GM18505 (cell line): ENCODE measurements around the gene PAPOLA.

ENCODE experiments used
- ATAC-seq: cut with Tn5 transposase; IDR thresholded peaks from one replicate; pipeline ENCODE4 v1.9.1; 2021; ENCODE audit not compliant: unreplicated experiment
- POLR2A ChIP-seq: IDR thresholded peaks from 4 replicates; pipeline ENCODE4 v1.6.1; 2011; ENCODE audit warnings: borderline replicate concordance; ENCODE audit not compliant: insufficient read depth, insufficient read length; ENCODE audit errors: extremely low read depth

The PAPOLA gene

DNA sequence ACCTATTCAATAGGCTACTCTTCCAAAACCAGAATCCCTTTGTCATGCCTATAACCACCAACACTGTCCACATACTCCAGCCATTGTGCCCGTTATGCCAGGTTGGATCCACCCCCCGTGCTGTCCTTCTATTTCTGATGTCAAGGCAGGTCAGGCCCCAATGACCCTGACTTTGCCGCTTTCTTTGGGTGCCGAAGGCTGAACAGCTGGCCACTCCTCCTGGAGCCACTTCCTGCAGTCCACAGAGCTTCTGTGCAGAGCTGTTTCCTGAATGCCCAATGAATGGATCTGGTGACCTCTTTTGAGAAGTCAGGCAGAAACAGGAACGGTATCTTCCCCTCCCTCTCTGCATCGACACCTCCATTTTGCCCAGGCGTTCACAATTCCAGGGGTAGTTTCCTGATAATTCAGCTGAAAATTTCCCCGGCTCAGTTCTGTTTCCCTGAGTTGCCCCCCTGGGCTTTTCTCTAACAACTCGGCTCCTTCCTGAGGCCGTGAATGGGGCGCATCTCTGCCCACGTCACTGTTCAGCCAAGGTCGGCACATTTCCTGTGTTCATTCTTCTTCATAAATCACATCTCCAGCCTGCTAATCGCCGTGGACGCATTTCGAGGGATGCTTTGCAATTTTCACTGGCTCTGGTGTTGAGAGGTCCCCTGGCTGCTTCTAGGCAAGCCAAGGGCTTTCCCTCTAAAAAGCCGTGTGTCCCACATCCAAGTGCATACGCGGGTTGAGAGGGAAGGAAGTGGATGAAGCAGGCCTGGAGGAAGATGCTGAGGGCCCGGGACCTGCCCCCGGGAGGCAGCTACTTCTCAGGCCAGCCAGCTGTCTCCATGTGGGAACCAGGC lies 86.5 kb downstream of the PAPOLA start:
- no peak for TF ChIP-seq POLR2A
- ATAC-seq: no peak

GRCh38 chr14:96589577-96589976 lies 87.4 kb downstream of the PAPOLA start:
- ATAC-seq: no peak
- no peak for TF ChIP-seq POLR2A

- TF ChIP-seq POLR2A: no peak
- ATAC-seq: no peak
Observed at GRCh38 chr14:96590190-96590864, 88.1 kb downstream of the PAPOLA start.

DNA sequence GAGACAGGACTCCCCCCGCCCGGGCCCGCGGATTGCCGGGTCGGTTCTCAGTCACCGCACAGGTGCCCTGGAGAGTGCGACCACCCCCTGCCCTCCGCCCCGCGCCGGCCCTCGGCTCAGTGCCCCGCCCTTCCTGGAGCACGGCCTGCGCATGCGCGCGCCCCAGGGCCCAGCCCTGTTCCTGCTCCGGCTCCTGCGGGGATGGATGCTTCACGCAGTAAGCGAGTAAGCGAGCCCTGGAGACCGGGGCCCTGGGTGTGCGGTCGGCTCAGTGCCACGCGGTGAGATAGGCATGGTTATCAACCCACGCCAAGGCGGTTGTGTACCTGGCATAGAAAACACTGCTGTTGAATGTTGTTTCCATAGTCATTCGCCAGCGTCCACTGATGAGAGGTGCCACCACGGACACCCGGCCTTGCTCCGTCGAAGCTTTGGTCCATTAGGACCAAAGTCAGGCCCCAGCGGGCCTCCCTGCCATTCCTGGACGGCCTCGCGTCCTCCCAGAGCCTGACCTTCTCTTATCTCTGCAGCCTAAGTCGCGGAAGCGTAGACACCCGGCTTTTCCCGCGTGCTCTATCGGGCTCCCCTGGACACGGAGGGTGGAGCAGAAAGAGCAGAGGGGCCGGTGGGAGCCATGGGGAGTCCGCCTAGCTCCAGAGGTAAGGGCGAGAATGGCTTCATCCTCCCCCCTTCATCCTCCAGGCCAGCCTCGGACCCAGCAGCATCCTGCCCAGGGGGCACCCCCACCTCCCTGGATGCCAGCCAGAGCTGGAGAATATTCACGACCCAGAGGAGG lies 90.6 kb downstream of the PAPOLA start:
- TF ChIP-seq POLR2A: no peak
- peak; percentile 84 for ATAC-seq

- no peak for ATAC-seq
- TF ChIP-seq POLR2A: no peak
Observed at GRCh38 chr14:96594961-96595360, 92.8 kb downstream of the PAPOLA start.

- TF ChIP-seq POLR2A: no peak
Observed at GRCh38 chr14:96597680-96598079, 95.5 kb downstream of the PAPOLA start.

DNA sequence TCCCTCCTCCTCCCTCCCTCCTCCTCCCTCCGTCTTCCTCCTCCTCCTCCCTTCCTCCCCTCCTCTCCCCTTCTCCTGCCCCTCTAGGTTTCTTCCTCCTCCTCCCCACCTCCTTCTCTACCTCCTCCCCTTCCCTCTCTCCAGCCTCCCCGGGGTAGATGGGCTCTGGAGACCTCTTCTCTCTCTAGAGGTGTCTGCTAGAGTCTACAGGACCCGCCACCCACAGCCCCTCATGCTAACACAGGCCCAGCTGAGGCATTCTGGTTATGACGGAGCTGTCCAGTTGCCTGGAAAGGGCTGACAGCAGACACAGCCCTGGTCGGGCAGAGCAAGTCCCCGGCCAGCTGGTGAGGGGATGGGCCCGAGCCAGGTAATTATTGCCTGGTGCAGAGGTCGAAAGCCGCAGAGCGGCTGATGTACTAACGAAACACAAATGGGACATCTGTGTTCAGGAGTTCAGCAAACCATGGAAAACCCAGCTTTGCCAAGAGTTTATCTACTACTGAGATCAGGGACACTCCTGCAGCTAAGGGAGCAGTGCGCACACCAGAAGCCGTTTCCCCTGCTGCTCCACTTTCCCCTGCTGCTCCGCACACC lies 96.2 kb downstream of the PAPOLA start:
- no peak for TF ChIP-seq POLR2A
- ATAC-seq: no peak

More at GRCh38 chr14:96597680-96598079, 95.5 kb downstream of the PAPOLA start:
- ATAC-seq: no peak

DNA sequence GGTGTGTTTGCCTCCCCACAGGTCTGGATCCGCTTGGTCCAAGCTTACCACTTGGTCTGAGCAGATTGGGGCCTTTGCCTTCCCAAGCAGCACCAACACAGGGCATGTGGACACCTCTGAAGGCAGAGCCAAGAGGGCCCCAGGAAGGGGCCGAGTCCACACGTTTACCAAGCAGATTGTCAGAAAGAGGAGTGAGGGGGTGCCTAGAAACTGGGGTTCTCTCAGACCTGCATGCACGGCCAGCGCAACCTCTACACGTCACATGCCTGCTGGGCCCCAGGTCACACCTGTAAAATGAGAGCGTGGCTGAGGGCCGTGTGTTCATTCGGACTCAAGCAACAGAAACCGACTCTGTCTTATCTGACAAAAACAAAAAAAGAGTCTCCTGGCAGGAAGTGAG lies 96.9 kb downstream of the PAPOLA start:
- ATAC-seq: no peak
- TF ChIP-seq POLR2A: no peak

DNA sequence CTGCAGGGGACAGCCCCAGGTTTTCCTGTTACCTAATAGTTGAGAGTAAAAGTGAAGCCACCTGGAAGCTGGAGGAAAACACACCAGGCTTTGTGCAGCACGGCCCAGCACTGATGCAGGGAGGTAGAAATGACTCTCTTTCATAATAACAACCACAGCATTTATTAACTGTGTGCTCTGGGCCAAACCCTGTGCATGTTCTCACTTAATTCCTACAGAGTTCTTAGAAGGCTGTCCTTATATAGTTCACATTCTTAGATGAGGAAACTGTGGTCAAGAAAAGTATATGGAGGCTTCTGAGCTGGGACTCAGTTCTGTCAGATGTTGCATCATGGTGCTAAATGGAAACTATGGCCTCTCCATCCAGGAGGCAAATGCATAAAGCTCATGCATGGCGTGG lies 100.0 kb downstream of the PAPOLA start:
- ATAC-seq: no peak
- TF ChIP-seq POLR2A: no peak

DNA sequence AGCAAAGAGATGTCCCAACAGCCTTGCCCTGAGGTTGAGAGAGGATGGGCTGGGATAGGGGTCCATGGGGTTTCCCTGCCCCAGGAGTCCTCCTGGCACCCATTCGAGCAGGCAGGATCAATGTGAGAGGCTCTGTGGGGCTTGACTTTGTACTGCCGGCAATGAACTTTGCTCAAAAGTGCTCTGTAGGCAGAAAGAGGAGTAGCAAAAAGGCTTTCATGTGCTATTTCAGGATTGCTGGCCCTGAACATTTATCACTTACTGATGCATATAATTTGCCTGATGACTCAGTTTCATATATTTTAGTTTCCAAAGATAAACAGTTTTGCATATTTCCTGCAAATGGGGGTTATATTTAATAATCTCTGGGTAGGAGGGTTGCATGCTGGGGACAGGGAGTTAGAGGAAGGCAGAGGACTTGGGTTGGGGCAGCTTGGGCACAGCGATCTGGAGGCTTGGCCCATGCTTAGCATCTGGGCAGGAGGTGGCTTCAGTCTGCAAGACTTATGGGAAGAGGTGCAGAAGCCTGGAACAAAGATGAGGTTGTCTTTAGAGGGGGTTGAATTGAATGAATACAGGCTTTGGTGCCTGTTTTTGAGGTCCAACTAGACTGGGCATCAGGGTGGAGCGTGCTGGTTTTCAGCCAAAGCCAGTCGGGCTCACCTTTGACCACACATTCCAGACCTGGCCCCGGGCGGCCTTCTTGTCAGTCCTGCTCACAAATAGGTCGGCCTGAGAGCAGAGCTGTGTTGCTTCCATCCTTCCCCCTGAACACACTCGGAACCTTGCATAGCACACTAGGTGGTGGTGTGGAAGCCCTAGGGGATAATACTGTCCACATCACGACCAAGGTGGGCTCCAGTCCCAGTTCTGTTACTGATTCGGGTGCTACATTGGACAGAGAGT lies 101.4 kb downstream of the PAPOLA start:
- ATAC-seq: no peak
- no peak for TF ChIP-seq POLR2A

- no peak for TF ChIP-seq POLR2A
- ATAC-seq: no peak
Observed at GRCh38 chr14:96614481-96614881, 112.3 kb downstream of the PAPOLA start.

DNA sequence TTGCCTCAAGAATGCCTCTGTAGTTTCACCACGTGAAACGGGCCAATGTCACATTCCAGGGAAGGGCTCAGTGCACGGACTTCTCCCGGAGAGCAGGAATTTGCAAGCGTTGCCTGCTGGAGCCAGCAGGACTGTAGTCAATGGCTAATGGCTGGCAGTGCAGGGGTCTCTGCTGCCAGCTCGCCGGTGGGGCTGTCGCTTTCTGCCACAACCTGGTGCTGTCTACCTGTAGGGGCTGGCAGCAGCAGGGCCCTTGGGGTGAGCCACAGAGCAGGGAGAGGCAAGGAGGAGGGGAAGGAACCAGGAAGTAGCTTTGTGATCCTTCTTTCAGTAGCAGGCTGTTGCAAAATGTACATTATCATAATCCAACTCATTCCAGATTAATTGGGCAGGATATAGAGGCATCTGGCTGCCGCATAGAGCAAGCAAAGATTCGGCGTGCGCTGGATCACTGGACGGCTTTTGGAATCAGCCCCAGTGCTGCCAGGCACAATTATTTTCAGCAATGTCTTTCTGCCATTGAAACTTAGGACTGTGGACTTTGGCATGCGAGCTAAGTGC lies 114.1 kb downstream of the PAPOLA start:
- no peak for ATAC-seq
- no peak for TF ChIP-seq POLR2A
